B cell (primary cell): ENCODE results near the gene NSF.

Source experiments
- CTCF ChIP-seq: fragments of 200-600 bp; IDR thresholded peaks from one replicate; pipeline ENCODE4 v1.8.0; 2022; ENCODE audit warnings: antibody characterized with exemption, mild to moderate bottlenecking
- EZH2 ChIP-seq: IDR thresholded peaks from 2 replicates; pipeline ENCODE4 v1.6.1; 2012; ENCODE audit warnings: borderline replicate concordance, low read depth, mild to moderate bottlenecking, moderate library complexity, low read length; ENCODE audit not compliant: insufficient read depth, poor library complexity, severe bottlenecking

- TF ChIP-seq CTCF (no peak), EZH2 (no peak)
These were observed 132.3 kb downstream of the NSF start for GRCh38 chr17:46722662-46723285.
